DMS 273 treated with DMSO at 0.1 percent for 48 hours (cell line): ENCODE measurements around the gene CCNB2.

Experiments
- DNase-seq: peaks from one replicate; lab custom pipeline; 2025; lab: John Stamatoyannopoulos, UW

The CCNB2 gene

DNA sequence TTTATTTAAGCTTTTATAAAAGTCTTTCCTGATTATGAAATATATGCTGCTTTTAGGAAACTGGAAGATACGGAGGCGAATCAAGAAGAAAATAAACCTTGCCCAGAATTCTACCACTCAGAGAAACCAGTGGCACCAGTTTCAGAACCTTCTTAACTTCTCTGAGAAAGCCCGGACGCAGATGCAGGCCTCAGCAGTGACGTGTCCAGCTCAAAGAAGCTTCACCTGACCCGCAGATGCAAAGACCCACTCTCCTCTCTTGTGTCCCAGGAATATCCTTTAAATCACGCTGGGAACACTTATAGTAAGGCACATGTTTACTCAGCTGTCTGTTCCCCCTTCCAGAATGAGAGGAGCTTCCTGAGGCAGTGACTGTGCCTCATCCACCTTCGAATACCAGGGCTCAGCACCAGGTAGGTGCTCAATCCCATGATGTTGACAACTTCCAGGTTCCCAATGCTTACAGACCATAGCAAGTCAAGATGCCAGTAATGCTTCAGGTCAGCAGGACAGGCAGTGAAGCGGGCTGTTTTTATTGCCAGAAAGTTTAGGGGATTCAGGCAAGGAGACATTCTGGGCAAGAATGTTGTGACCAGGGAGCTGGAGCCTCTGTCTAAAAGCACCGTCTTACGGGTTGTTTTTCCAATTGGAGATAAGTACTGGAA is 61.8 kb downstream of the CCNB2 start:
- no peak for DNase-seq

DNA sequence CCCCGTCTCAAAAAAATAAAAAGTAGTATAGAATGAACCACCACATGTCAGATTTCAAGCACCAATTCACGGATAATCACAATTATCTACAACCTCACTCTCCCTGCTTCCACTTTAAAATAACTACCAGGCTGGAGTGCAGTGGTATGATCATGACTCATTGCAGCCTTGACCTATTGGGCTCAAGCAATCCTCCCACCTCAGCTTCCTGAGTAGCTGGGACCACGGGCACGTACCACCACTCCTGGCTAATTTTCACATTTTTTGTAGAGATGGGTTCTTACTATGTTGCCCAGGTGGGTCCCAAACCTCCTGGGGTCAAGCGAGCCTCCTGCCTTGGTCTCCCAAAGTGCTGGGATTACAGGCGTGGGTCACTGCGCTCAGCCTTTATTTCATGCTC is 63.6 kb downstream of the CCNB2 start:
- DNase-seq, result no peak

DNA sequence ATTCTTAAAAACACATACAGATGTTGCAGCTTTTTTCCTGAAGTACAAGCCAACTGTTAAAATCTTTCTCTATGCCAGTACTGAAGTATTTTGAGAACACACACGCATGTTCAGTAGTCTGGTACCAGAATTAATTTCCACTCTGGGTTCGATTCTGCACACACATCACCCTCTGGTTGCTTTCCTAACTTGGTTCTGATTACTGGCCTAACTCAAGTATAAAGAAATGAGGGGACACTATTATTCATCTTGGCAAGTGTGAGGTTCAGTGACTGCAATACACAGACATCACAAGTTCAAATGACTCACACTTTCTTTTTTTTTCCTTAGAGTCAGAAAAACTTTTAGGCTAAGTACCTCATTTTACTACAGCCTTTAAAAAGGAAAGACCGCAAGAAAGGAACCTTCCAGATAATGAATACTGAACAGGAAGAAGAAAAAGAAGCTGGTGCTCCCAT is 64.3 kb downstream of the CCNB2 start:
- no peak for DNase-seq

DNA sequence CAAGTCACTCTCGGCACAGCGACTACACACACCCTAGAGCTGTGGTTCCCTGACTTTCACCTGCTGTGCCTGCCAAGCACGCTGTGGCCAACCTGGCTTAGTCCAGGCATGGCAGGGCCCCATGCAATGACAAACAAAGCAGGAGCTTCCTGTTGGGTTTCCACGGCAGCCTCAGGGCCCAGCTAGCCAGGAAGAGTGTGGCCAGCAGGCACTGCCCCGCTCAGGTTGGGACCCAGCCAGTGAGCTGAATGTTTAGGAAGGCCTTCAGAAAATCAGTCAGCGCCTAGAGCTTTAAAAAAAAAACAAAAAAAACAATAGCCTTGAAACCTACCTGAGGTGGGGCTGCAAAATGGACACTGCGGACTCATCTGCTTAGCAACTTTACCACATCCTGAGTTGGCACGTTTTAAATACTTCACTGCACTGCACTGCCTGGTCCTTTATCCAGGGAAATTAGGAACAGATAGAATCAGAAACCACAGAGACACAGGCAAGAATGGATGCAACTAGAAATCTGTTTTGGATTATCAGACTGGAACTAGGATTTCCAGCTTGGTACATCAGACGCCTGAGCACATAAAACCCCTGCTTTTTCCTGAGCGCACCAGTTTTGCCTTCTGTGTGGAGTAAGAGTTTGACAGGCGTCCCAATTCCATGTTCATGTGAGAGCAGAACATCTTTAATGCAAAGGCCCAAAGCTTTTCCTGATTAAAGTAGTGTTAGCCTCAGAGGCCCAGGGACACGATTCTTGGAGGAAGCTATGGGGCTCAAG is 65.5 kb downstream of the CCNB2 start:
- DNase-seq, result no peak

DNA sequence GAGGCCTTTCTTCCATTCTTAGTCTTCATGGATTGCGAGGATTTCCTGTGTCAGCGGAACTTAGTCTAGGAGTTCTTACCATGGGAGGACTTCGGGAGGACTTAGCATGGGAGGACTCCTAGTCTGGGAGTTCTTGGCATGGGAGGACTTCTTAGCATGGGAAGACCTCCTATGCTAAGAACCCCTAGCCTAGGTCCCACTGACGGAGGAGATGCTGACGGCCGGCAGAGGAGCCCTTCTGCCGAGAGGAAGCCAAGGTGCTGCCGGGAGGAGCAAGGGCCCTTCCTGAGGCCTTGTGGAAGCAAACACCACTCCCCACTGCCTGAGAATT is 66.1 kb downstream of the CCNB2 start:
- no peak for DNase-seq

DNA sequence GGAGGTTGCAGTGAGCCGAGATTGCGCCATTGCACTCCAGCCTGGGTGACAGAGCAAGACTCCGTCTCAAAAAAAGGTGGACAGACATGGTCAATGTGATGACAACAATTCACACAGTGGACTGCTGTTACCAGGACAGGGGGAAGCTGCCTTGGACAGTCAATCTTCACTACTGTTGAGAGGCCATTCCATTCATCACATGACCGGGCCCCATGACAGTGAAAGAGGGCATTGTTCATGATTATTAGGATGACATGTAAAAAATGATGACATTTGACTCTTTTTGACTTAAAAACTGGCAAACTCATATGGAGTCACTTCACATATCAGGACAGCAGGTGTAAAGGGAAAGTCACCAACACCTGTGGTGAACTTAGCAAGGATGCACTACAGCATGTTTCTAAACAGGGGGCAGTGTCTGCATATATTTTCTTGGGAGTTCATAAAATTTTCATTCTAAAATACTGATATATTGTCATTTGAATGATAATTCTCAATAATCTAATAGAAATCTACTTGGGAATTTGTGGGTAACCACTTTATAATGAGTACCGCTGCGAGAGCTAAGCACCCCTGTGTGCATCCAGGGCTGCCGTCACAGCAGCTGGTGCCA is 67.4 kb downstream of the CCNB2 start:
- no peak for DNase-seq

DNA sequence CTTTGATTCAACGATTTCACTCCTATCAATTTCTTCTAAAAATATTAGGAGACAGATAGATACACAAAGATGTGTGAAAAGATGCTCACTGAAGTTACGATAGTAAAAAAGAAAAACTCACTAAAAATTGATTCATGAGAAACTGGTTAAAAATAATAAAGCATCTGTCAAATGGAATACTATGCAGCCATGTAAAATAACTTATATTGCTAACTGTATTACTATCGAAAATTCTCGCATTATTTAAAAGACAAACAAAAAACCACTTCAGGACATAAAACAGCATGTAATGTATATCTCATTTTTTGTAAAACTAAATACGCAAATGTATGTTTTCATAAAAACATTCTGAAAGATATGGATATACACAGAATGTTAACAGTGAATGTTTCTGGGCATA is 68.2 kb downstream of the CCNB2 start:
- DNase-seq, result no peak

DNA sequence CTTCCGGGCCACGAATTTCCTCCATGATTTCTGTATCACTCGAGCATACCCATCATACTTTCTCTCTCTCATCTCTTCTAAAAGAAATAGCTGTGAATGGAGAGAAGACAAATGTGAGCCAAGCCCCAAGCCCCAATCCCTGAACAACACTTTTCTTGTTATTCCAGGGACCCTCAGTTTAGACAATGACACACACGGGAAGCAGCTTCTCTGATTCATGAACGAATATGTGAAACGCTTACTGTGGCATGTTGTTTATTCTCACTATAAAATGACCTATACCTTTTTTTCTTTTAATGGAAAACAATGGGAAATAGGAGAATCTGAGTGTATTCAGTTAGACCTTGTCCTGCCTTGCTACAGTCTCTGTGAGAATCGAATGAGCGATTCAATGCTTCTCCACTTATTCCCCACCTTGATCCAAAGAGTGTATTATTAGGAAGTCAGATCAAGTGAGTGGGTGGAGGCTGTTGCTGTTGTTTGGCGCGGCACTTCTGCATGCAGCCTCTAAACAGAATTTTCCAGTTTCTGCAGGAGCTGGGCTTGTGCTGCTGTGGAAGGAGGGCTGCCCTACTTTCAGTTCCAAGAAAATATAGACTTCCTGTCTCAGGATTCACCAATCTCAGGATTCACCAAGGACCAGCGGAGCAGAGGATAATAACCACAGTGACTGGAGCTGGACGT is 69.3 kb downstream of the CCNB2 start:
- no peak for DNase-seq
